GM23338 (cell line): ENCODE results near the gene ZNF382.

Experiments used
- CREB1 ChIP-seq: fragments of 250-450 bp; sonication (Bioruptor Pico); IDR thresholded peaks from 2 replicates; pipeline ENCODE4 v1.5.0; 2020; ENCODE audit warnings: low read depth, mild to moderate bottlenecking, moderate library complexity
- CTCF ChIP-seq, 2 experiments: fragments of 200-600 bp in 1 of 2; sonication (generic) in 1 of 2; conservative IDR thresholded peaks; 2 replicates each; pipeline versions ENCODE4 v1.5.1 to v1.6.1; 2016 to 2017; ENCODE audit warnings: antibody characterized with exemption in 2 of 2, low read depth in 2 of 2, mild to moderate bottlenecking in 2 of 2, moderate library complexity in 1 of 2
- ETS1 ChIP-seq: IDR thresholded peaks from 2 replicates; pipeline ENCODE4 v1.6.1; 2016; ENCODE audit warnings: antibody characterized with exemption
- EZH2 ChIP-seq: fragments of 200-600 bp; sonication (generic); IDR thresholded peaks from one replicate; pipeline ENCODE4 v1.8.0; 2017; ENCODE audit warnings: antibody characterized with exemption, mild to moderate bottlenecking, low read depth; ENCODE audit not compliant: unreplicated experiment
- EZH2phosphoT487 ChIP-seq: fragments of 200-600 bp; sonication (generic); IDR thresholded peaks from one replicate; pipeline ENCODE4 v1.8.1; 2018; ENCODE audit warnings: antibody characterized with exemption; ENCODE audit not compliant: unreplicated experiment
- JUNB ChIP-seq: IDR thresholded peaks from one replicate; pipeline ENCODE4 v1.6.1; 2016; ENCODE audit warnings: antibody characterized with exemption; ENCODE audit not compliant: unreplicated experiment
- POLR2AphosphoS5 ChIP-seq: IDR thresholded peaks from 2 replicates; pipeline ENCODE4 v1.6.1; 2016; ENCODE audit warnings: antibody characterized with exemption, low read depth
- REST ChIP-seq: IDR thresholded peaks from one replicate; pipeline ENCODE4 v1.6.1; 2018; ENCODE audit warnings: antibody characterized with exemption; ENCODE audit not compliant: unreplicated experiment
- STAT1 ChIP-seq: IDR thresholded peaks from one replicate; pipeline ENCODE4 v1.6.1; 2016; ENCODE audit warnings: antibody characterized with exemption; ENCODE audit not compliant: unreplicated experiment
- ZNF114 ChIP-seq: fragments of 250-450 bp; sonication (Bioruptor Pico); IDR thresholded peaks from 2 replicates; pipeline ENCODE4 v1.5.0; 2020; ENCODE audit warnings: mild to moderate bottlenecking, moderate library complexity
- ZNF331 ChIP-seq: fragments of 250-450 bp; sonication (Bioruptor Pico); IDR thresholded peaks from 2 replicates; pipeline ENCODE4 v1.5.0; 2020; ENCODE audit warnings: low read depth, mild to moderate bottlenecking, moderate library complexity

- TF ChIP-seq EZH2 (no peak), CTCF (conservative IDR thresholded peaks at IDR 0.05; ENCODE audit: low read depth in 2 of 2) (no peak), POLR2AphosphoS5 (no peak), REST (no peak), STAT1 (no peak), JUNB (no peak), EZH2phosphoT487 (no peak), ZNF331 (CRISPR knock-in tag) (no peak), CREB1 (no peak), ZNF114 (CRISPR knock-in tag) (no peak), ETS1 (no peak)
Measured at GRCh38 chr19:36605877-36606478, 865 bp downstream of the ZNF382 start.
